Gastrocnemius medialis (tissue), 4 donors: ENCODE data around the gene LZTS3.

ENCODE experiments used
- CTCF ChIP-seq, 5 experiments: fragments of 450-650 bp in 3 of 5; fragments of 200-600 bp in 2 of 5; sonication (generic) in 2 of 5; IDR thresholded peaks in 4 of 5; conservative IDR thresholded peaks in 1 of 5; 1 replicate in 4 of 5; 2 replicates in 1 of 5; pipeline ENCODE4 v1.5.1; 2016 to 2019; ENCODE audit warnings: antibody characterized with exemption in 5 of 5, mild to moderate bottlenecking in 3 of 5, moderate library complexity in 3 of 5
- POLR2A ChIP-seq, 2 donors: fragments of 450-650 bp; IDR thresholded peaks; one replicate each; pipeline ENCODE4 v1.6.1; 2017; ENCODE audit warnings: antibody characterized with exemption in 2 of 2, mild to moderate bottlenecking in 2 of 2, moderate library complexity in 2 of 2

- TF ChIP-seq POLR2A (IDR thresholded peaks at IDR 0.05) (no peak), CTCF (IDR thresholded peaks at IDR 0.05 in 4 of 5, conservative IDR thresholded peaks at IDR 0.05 in 1 of 5) (no peak)
Observed at GRCh38 chr20:3202965-3203314, 29.6 kb upstream of the LZTS3 start.
